ENCODE results near the gene LAMC1.

The LAMC1 gene

GRCh38 chr1:183079712-183080388 lies 56.6 kb downstream of the LAMC1 start:
- no peak for DNase-seq (ENCODE audit: low read depth)

- DNase-seq (ENCODE audit: low read depth) = peak; percentile 53
Observed at GRCh38 chr1:183080406-183080805, 57.2 kb downstream of the LAMC1 start.

- DNase-seq (ENCODE audit: low read depth) = no peak
Observed at GRCh38 chr1:183081402-183082120, 58.3 kb downstream of the LAMC1 start.

GRCh38 chr1:183082650-183083049 lies 59.4 kb downstream of the LAMC1 start:
- DNase-seq (ENCODE audit: low read depth) = no peak

GRCh38 chr1:183087001-183087400 lies 63.8 kb downstream of the LAMC1 start:
- no peak for DNase-seq (ENCODE audit: low read depth)

GRCh38 chr1:183089025-183089639 lies 65.9 kb downstream of the LAMC1 start:
- no peak for DNase-seq (ENCODE audit: low read depth)

GRCh38 chr1:183090391-183091006 lies 67.3 kb downstream of the LAMC1 start:
- no peak for DNase-seq (ENCODE audit: low read depth)

GRCh38 chr1:183091181-183091580 lies 68.0 kb downstream of the LAMC1 start:
- no peak for DNase-seq (ENCODE audit: low read depth)

GRCh38 chr1:183092350-183092749 lies 69.1 kb downstream of the LAMC1 start:
- no peak for DNase-seq (ENCODE audit: low read depth)

GRCh38 chr1:183093066-183093668 lies 69.9 kb downstream of the LAMC1 start:
- no peak for DNase-seq (ENCODE audit: low read depth)

GRCh38 chr1:183093786-183094298 lies 70.6 kb downstream of the LAMC1 start:
- DNase-seq (ENCODE audit: low read depth) = peak; percentile 69

GRCh38 chr1:183094351-183094750 lies 71.1 kb downstream of the LAMC1 start:
- DNase-seq (ENCODE audit: low read depth) = no peak

GRCh38 chr1:183096351-183096750 lies 73.1 kb downstream of the LAMC1 start:
- DNase-seq (ENCODE audit: low read depth) = no peak

GRCh38 chr1:183096894-183097293 lies 73.7 kb downstream of the LAMC1 start:
- peak; percentile 89 for DNase-seq (ENCODE audit: low read depth)

- peak; percentile 71 for DNase-seq (ENCODE audit: low read depth)
Observed at GRCh38 chr1:183097438-183098051, 74.3 kb downstream of the LAMC1 start.

- no peak for DNase-seq (ENCODE audit: low read depth)
Observed at GRCh38 chr1:183098317-183098716, 75.1 kb downstream of the LAMC1 start.

- no peak for DNase-seq (ENCODE audit: low read depth)
Observed at GRCh38 chr1:183100361-183100974, 77.2 kb downstream of the LAMC1 start.

- DNase-seq (ENCODE audit: low read depth) = no peak
Observed at GRCh38 chr1:183101081-183101480, 77.9 kb downstream of the LAMC1 start.

- DNase-seq (ENCODE audit: low read depth) = peak; percentile 68
Observed at GRCh38 chr1:183101841-183102276, 78.6 kb downstream of the LAMC1 start.

- DNase-seq (ENCODE audit: low read depth) = no peak
Observed at GRCh38 chr1:183103147-183103546, 79.9 kb downstream of the LAMC1 start.

- no peak for DNase-seq (ENCODE audit: low read depth)
Observed at GRCh38 chr1:183103577-183103976, 80.4 kb downstream of the LAMC1 start.

Measured in iris pigment epithelial cell (primary cell).